ENCODE results near the gene ERBB3.

ERBB3 gene

GRCh38 chr12:56141946-56142784 lies 62.2 kb downstream of the ERBB3 start:
- DNase-seq, result peak; percentile 51

- DNase-seq, result no peak
These were observed 63.3 kb downstream of the ERBB3 start for GRCh38 chr12:56143217-56143616.

GRCh38 chr12:56143870-56144269 lies 63.9 kb downstream of the ERBB3 start:
- DNase-seq, result no peak

- no peak for DNase-seq
These were observed 65.3 kb downstream of the ERBB3 start for GRCh38 chr12:56145217-56145616.

GRCh38 chr12:56146492-56147460 lies 66.8 kb downstream of the ERBB3 start:
- no peak for DNase-seq

- peak; percentile 85 for DNase-seq
These were observed 70.6 kb downstream of the ERBB3 start for GRCh38 chr12:56150563-56150962.

GRCh38 chr12:56151672-56152131 lies 71.7 kb downstream of the ERBB3 start:
- DNase-seq, result peak; percentile 17

- DNase-seq, result peak; percentile 96
These were observed 72.3 kb downstream of the ERBB3 start, which contains the start of gene MYL6B for GRCh38 chr12:56152132-56152755. MYL6B (plus strand) TSS chr12:56152587; CDS start chr12:56153919, 1,332 bp downstream.

Measured in suppressor macrophage treated with lipopolysaccharide for 4 hours (primary cell).